ENCODE measurements around the gene SLC5A10.

SLC5A10 gene

DNA sequence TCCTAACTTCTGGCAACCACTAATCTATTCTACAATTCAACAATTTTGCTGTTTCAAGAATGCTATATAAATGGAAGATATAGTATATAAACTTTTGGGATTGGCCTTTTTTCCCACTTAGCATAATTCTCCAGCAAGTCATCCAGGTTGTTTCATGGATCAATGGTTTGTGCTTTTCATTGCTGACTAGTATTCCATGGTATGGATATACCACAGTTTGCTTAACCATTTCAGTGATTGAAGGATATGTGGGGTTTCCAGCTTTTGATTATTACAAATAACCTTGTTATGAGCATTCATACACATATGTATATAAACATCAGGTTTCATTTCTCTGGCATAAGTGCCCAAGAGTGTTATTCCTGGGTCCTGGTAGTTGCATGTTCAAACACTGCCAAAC is 54.7 kb downstream of the SLC5A10 start:
- no peak overlapping the region for H3K4me3 ChIP-seq (replicated peaks; ENCODE audit: insufficient read depth, low read length)
- no peak overlapping the region for H3K27ac ChIP-seq (replicated peaks)
- DNase-seq (ENCODE audit: low read depth in 1 of 2, low spot score in 1 of 2): no peak
- TF ChIP-seq GABPA (IDR thresholded peaks at IDR 0.05; ENCODE audit: low read depth) (no peak), POLR2AphosphoS5 (IDR thresholded peaks at IDR 0.05; ENCODE audit: low read depth) (no peak), SPI1 (IDR thresholded peaks at IDR 0.05; ENCODE audit: borderline replicate concordance, low read depth) (no peak), CTCF (IDR thresholded peaks at IDR 0.05; ENCODE audit: insufficient read depth, low read length) (no peak)
- TF ChIP-seq, protein P1, sequence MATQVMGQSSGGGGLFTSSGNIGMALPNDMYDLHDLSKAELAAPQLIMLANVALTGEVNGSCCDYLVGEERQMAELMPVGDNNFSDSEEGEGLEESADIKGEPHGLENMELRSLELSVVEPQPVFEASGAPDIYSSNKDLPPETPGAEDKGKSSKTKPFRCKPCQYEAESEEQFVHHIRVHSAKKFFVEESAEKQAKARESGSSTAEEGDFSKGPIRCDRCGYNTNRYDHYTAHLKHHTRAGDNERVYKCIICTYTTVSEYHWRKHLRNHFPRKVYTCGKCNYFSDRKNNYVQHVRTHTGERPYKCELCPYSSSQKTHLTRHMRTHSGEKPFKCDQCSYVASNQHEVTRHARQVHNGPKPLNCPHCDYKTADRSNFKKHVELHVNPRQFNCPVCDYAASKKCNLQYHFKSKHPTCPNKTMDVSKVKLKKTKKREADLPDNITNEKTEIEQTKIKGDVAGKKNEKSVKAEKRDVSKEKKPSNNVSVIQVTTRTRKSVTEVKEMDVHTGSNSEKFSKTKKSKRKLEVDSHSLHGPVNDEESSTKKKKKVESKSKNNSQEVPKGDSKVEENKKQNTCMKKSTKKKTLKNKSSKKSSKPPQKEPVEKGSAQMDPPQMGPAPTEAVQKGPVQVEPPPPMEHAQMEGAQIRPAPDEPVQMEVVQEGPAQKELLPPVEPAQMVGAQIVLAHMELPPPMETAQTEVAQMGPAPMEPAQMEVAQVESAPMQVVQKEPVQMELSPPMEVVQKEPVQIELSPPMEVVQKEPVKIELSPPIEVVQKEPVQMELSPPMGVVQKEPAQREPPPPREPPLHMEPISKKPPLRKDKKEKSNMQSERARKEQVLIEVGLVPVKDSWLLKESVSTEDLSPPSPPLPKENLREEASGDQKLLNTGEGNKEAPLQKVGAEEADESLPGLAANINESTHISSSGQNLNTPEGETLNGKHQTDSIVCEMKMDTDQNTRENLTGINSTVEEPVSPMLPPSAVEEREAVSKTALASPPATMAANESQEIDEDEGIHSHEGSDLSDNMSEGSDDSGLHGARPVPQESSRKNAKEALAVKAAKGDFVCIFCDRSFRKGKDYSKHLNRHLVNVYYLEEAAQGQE (IDR thresholded peaks at IDR 0.05; ENCODE audit: insufficient replicate concordance, low read depth): no peak
- no peaks in the 10 kb centered on the region for H3K27me3 ChIP-seq (ENCODE audit: insufficient read depth, poor library complexity, severe bottlenecking)

DNA sequence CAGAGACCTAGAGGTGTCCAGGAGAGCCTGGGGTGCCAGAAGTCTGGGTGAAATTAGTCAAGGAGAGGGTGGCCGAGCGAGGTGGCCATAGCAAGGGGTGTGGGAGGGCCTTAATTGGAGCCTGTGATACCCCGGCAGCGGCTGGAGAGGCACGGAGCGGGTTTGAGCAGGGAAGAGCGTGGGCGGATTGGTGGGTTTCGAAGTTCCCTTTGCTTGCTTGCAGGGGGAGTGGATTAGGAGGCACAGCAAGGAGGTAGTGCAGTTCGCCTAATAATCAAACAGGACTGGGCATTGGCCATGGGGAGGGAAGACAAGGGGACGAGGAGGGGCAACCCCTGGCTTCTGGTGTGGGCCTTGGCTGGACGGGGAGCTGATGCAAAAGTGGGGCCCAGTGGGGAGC is 58.0 kb downstream of the SLC5A10 start:
- no peak for DNase-seq (ENCODE audit: low read depth in 1 of 2, low spot score in 1 of 2)
- Histone ChIP-seq H3K27me3 (ENCODE audit: insufficient read depth, poor library complexity, severe bottlenecking) (no peaks in the 10 kb centered on the region), H3K27ac (replicated peaks) (no peak overlapping the region), H3K4me3 (replicated peaks; ENCODE audit: insufficient read depth, low read length) (no peak overlapping the region)
- TF ChIP-seq SPI1 (IDR thresholded peaks at IDR 0.05; ENCODE audit: borderline replicate concordance, low read depth): no peak
- TF ChIP-seq, protein P1 (IDR thresholded peaks at IDR 0.05; ENCODE audit: insufficient replicate concordance, low read depth): no peak
- no peak for TF ChIP-seq GABPA (IDR thresholded peaks at IDR 0.05; ENCODE audit: low read depth)
- no peak for TF ChIP-seq POLR2AphosphoS5 (IDR thresholded peaks at IDR 0.05; ENCODE audit: low read depth)
- no peak for TF ChIP-seq CTCF (IDR thresholded peaks at IDR 0.05; ENCODE audit: insufficient read depth, low read length)

DNA sequence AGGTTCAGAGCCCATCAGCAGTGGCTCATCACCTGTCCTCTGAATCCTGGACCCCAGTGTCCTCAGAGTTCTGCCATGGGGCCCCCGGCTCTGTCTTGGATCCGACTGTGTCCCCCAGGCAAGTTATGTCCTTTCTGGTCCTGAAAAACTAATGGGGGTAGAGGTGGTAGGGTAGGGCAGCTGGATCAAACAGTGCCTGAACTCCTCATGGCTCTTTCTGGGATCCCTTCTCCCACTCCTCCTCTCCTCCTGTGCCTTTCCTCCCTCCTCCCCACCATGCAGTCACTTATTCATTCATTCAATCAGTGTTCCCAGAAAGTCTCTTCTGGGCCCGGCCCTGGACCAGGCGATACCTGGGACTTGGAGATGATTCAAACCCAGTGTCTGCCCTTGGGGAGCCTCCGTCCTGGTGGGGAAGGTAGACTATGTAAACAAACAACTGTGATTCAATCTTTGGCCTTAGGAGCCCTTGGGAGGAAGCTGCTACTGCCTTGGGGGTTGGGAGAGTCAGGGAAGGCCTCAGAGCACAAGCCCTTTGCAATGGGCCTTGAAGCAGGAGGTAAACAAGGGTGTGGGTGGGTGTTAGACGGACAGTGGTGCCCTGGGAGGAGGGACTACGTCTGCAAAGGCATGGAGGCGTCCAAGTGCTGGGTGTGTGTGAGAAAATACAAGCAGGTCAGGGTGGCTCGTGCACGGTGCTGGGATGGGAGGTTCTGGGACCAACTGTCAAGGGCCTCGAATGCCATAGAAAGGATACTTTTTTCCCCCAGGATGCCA is 59.0 kb downstream of the SLC5A10 start:
- H3K4me3 ChIP-seq (replicated peaks; ENCODE audit: insufficient read depth, low read length): no peak overlapping the region
- no peak for DNase-seq (ENCODE audit: low read depth in 1 of 2, low spot score in 1 of 2)
- no peaks in the 10 kb centered on the region for H3K27me3 ChIP-seq (ENCODE audit: insufficient read depth, poor library complexity, severe bottlenecking)
- no peak overlapping the region for H3K27ac ChIP-seq (replicated peaks)
- TF ChIP-seq, protein P1 (IDR thresholded peaks at IDR 0.05; ENCODE audit: insufficient replicate concordance, low read depth): no peak
- no peak for TF ChIP-seq GABPA (IDR thresholded peaks at IDR 0.05; ENCODE audit: low read depth)
- TF ChIP-seq POLR2AphosphoS5 (IDR thresholded peaks at IDR 0.05; ENCODE audit: low read depth): no peak
